H9 (cell line): Measurements from ENCODE around the gene TRPV5. TPM values are rescaled to one million over a fixed set of nuclear protein-coding genes. Genes with fewer than 3 reads are reported as not detected.

ENCODE experiments used
- DNase-seq: peaks from one replicate; pipeline ENCODE4 v3.0.0-alpha.2; 2017
- H2AFZ ChIP-seq: one replicate; pipeline ENCODE4 v1.6.1; 2013; ENCODE audit warnings: mild to moderate bottlenecking, low read length, control low read depth, moderate library complexity
- H2AK5ac ChIP-seq: 2 replicates; pipeline ENCODE4 v1.6.1; 2013; ENCODE audit warnings: low read length, control low read depth, mixed read lengths; ENCODE audit not compliant: insufficient read length
- H2BK120ac ChIP-seq: one replicate; pipeline ENCODE4 v1.6.1; 2013; ENCODE audit warnings: low read depth, mild to moderate bottlenecking, low read length, control low read depth, inconsistent platforms; ENCODE audit not compliant: poor library complexity, severe bottlenecking
- H2BK12ac ChIP-seq: 2 replicates; pipeline ENCODE4 v1.6.1; 2013; ENCODE audit warnings: low read length, control low read depth, mixed read lengths, low read depth; ENCODE audit not compliant: insufficient read length
- H2BK15ac ChIP-seq: 2 replicates; pipeline ENCODE4 v1.6.1; 2013; ENCODE audit warnings: low read depth, low read length, control low read depth
- H2BK20ac ChIP-seq: one replicate; pipeline ENCODE4 v1.6.1; 2013; ENCODE audit warnings: low read depth, mild to moderate bottlenecking, low read length, control low read depth, inconsistent platforms; ENCODE audit not compliant: poor library complexity, severe bottlenecking
- H2BK5ac ChIP-seq: 2 replicates; pipeline ENCODE4 v1.6.1; 2013; ENCODE audit warnings: low read length, control low read depth, mixed read lengths; ENCODE audit not compliant: insufficient read length
- H3K14ac ChIP-seq: 2 replicates; pipeline ENCODE4 v1.6.1; 2013; ENCODE audit warnings: low read length, control low read depth; ENCODE audit not compliant: insufficient read depth
- H3K18ac ChIP-seq: 2 replicates; pipeline ENCODE4 v1.6.1; 2013; ENCODE audit warnings: low read depth, mild to moderate bottlenecking, mixed read lengths, low read length, control low read depth; ENCODE audit not compliant: insufficient read length
- H3K23ac ChIP-seq: 2 replicates; pipeline ENCODE4 v1.6.1; 2013; ENCODE audit warnings: low read length, control low read depth, mixed read lengths, low read depth; ENCODE audit not compliant: insufficient read length
- H3K23me2 ChIP-seq: 2 replicates; pipeline ENCODE4 v1.6.1; 2013; ENCODE audit warnings: low read depth, mild to moderate bottlenecking, mixed read lengths, low read length, control low read depth; ENCODE audit not compliant: insufficient read length, poor library complexity, severe bottlenecking
- H3K27ac ChIP-seq: 2 replicates; pipeline ENCODE4 v1.5.1; 2013; ENCODE audit warnings: low read length, control low read depth, mixed read lengths, low read depth; ENCODE audit not compliant: insufficient read length
- H3K27me3 ChIP-seq: 2 replicates; pipeline ENCODE4 v1.6.1; 2013; ENCODE audit warnings: low read length, control low read depth, inconsistent platforms; ENCODE audit not compliant: insufficient read depth
- H3K4ac ChIP-seq: 2 replicates; pipeline ENCODE4 v1.6.1; 2013; ENCODE audit warnings: low read depth, mild to moderate bottlenecking, control low read depth, inconsistent platforms, low read length, moderate library complexity
- H3K4me1 ChIP-seq: 2 replicates; pipeline ENCODE4 v1.6.1; 2013; ENCODE audit warnings: low read length, control low read depth, inconsistent platforms; ENCODE audit not compliant: insufficient read depth
- H3K4me2 ChIP-seq: 2 replicates; pipeline ENCODE4 v1.6.1; 2013; ENCODE audit warnings: low read length, control low read depth, mixed read lengths; ENCODE audit not compliant: insufficient read length, insufficient read depth
- H3K56ac ChIP-seq: 2 replicates; pipeline ENCODE4 v1.6.1; 2013; ENCODE audit warnings: low read depth, mild to moderate bottlenecking, mixed read lengths, low read length, control low read depth; ENCODE audit not compliant: insufficient read length
- H3K79me1 ChIP-seq: 2 replicates; pipeline ENCODE4 v1.6.1; 2013; ENCODE audit warnings: low read depth, mild to moderate bottlenecking, moderate library complexity, low read length, control low read depth, inconsistent platforms; ENCODE audit not compliant: insufficient read depth, poor library complexity, severe bottlenecking
- H3K79me2 ChIP-seq: 2 replicates; pipeline ENCODE4 v1.6.1; 2013; ENCODE audit warnings: low read length, control low read depth, inconsistent platforms; ENCODE audit not compliant: insufficient read depth
- H3K9ac ChIP-seq: 2 replicates; pipeline ENCODE4 v1.6.1; 2013; ENCODE audit warnings: low read length, control low read depth, mixed read lengths; ENCODE audit not compliant: insufficient read length; ENCODE audit errors: extremely low read depth
- H3K9me3 ChIP-seq: one replicate; pipeline ENCODE4 v1.6.1; 2013; ENCODE audit warnings: low read depth, low read length, inconsistent platforms; ENCODE audit not compliant: control insufficient read depth
- H3T11ph ChIP-seq: one replicate; pipeline ENCODE4 v1.6.1; 2013; ENCODE audit warnings: mild to moderate bottlenecking, low read length, control low read depth, inconsistent platforms
- H4K20me1 ChIP-seq: one replicate; pipeline ENCODE4 v1.6.1; 2013; ENCODE audit not compliant: control insufficient read depth, insufficient read length, insufficient read depth
- H4K5ac ChIP-seq: 2 replicates; pipeline ENCODE4 v1.6.1; 2013; ENCODE audit warnings: low read depth, mild to moderate bottlenecking, mixed read lengths, low read length, control low read depth; ENCODE audit not compliant: insufficient read length
- H4K8ac ChIP-seq: replicated peaks from 2 replicates; pipeline ENCODE4 v1.6.1; 2013; ENCODE audit warnings: low read length, control low read depth, mixed read lengths, low read depth; ENCODE audit not compliant: insufficient read length
- H4K91ac ChIP-seq: 2 replicates; pipeline ENCODE4 v1.6.1; 2013; ENCODE audit warnings: low read depth, mild to moderate bottlenecking, moderate library complexity, mixed read lengths, low read length, control low read depth; ENCODE audit not compliant: insufficient read length
- H3K27ac Mint-ChIP-seq, 3 experiments: 2 replicates in 2 of 3; 3 replicates in 1 of 3; pipeline ENCODE4 v1.8.0; 2020 to 2021; ENCODE audit warnings: mixed read lengths in 3 of 3, mild to moderate bottlenecking in 1 of 3, moderate library complexity in 1 of 3
- H3K27me3 Mint-ChIP-seq: 2 replicates; pipeline ENCODE4 v1.8.0; 2021; ENCODE audit warnings: low read depth, mild to moderate bottlenecking, moderate library complexity, mixed read lengths
- H3K36me3 Mint-ChIP-seq, 3 experiments: 2 replicates in 2 of 3; 3 replicates in 1 of 3; pipeline ENCODE4 v1.8.0; 2020 to 2021; ENCODE audit warnings: low read depth in 3 of 3, mixed read lengths in 3 of 3; ENCODE audit not compliant: insufficient read depth in 1 of 3
- H3K4me1 Mint-ChIP-seq, 2 experiments: 2 replicates each; pipeline ENCODE4 v1.8.0; 2020; ENCODE audit warnings: mixed read lengths in 2 of 2
- H3K4me3 Mint-ChIP-seq, 2 experiments: 2 replicates in 1 of 2; 3 replicates in 1 of 2; pipeline ENCODE4 v1.8.0; 2020 to 2021; ENCODE audit warnings: mild to moderate bottlenecking in 2 of 2, mixed read lengths in 2 of 2, moderate library complexity in 1 of 2
- H3K9me3 Mint-ChIP-seq, 2 experiments: 2 replicates in 1 of 2; 3 replicates in 1 of 2; pipeline ENCODE4 v1.8.0; 2020; ENCODE audit warnings: mild to moderate bottlenecking in 2 of 2, mixed read lengths in 2 of 2, moderate library complexity in 1 of 2
- CTCF ChIP-seq: fragments of 200-600 bp; sonication (generic); conservative IDR thresholded peaks from 3 replicates; pipeline ENCODE4 v1.8.0; 2021; ENCODE audit warnings: antibody characterized with exemption, mild to moderate bottlenecking
- WGBS: extraction: QIAGEN DNeasy Blood & Tissue Kit; methylation state at CpG from one replicate; pipeline ENCODE4 v1.1.7; 2013; ENCODE audit warnings: missing lambda C conversion rate, low lambda C conversion rate, mixed read lengths; ENCODE audit not compliant: insufficient read length; ENCODE audit errors: extremely low coverage; 5-methylcytosine and 5-hydroxymethylcytosine counted together
- total RNA-seq: library from RNA; stranded (reverse); gene quantifications from 2 replicates; pipeline ENCODE4 v1.2.1, GENCODE V29; 2021

Gene TRPV5
- total RNA-seq, 1 experiment from 2014 or later: not detected

DNA sequence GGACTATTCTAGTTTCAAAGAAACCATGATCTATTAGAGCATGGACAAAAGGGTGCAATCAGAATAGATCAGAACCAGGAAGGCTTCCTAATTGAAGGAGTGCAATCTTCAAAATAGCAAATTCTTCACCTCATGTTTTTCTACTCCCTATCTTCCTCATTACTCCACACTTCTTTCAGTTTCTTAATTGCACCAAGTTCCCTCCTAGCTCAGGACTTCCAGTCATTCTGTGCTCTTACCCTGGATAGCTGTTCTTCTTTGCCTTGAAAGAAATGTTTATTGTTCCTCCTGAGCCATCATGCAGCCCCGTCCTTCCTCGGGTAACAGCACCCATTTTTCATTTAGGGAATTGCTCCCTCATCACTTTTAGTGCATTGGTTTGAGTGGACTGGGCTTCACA, 23.1 kb downstream of the TRPV5 start:
- Histone ChIP-seq H3K18ac (no peak overlapping the region), H2AK5ac (no peak overlapping the region), H3K9ac (no peak overlapping the region), H3K27ac (no peak overlapping the region), H3K23me2 (no peaks in the 10 kb centered on the region), H2BK5ac (no peak overlapping the region), H4K8ac (no peak overlapping the region), H4K20me1 (no peaks in the 10 kb centered on the region), H3K4ac (no peak overlapping the region), H2BK120ac (no peak overlapping the region), H2AFZ (no peak overlapping the region), H3K23ac (no peak overlapping the region), H3K4me1 (no peaks in the 10 kb centered on the region), H3K9me3 (peaks cover 6% of the 10 kb centered on the region), H3K14ac (no peak overlapping the region), H3K56ac (no peak overlapping the region), H3K27me3 (no peaks in the 10 kb centered on the region; the same call in 1 of the 2 replicates), H2BK12ac (no peak overlapping the region), H3K79me1 (no peaks in the 10 kb centered on the region), H3K4me2 (no peak overlapping the region), H4K5ac (no peak overlapping the region), H2BK20ac (no peak overlapping the region), H3K79me2 (no peaks in the 10 kb centered on the region), H2BK15ac (no peak overlapping the region), H3T11ph (no peak overlapping the region), H4K91ac (no peak overlapping the region)
- H3K4me1 Mint-ChIP-seq: peaks cover 4 to 7% of the 10 kb centered on the region in 2 experiments
- DNase-seq: no peak
- peaks cover 13 to 15% of the 10 kb centered on the region in 2 experiments for H3K9me3 Mint-ChIP-seq
- TF ChIP-seq CTCF: no peak
- H3K36me3 Mint-ChIP-seq: peaks cover 3 to 12% (median 6%) of the 10 kb centered on the region in 3 experiments; a peak in 6 of 7 replicates
- H3K4me3 Mint-ChIP-seq: no peak overlapping the region
- no CpG with 5 or more reads among the region's 2 CpGs for WGBS
- peaks cover 14% of the 10 kb centered on the region for H3K27me3 Mint-ChIP-seq
- no peak overlapping the region for H3K27ac Mint-ChIP-seq
